Measurements from ENCODE around the gene FRAS1.

DNA sequence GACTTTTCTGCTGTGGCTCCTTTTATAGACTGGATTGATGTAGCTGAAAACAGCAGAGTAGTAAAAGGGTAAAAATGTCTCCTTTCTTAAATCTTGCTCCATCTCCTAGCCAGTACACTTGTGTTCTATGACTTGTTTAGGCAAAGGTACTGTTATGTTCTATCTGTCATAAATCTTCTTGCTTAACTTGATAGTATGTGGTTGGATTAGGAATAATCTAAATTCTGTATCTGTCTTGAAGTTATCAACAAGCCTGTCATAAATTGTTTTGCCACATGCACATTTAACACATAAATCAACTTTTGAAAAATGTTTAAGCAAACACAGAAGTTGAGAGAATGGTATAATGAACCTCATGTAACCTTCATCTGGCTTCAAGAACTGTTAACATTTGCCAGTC is 157.0 kb downstream of the FRAS1 start:
- TF ChIP-seq, protein P1, sequence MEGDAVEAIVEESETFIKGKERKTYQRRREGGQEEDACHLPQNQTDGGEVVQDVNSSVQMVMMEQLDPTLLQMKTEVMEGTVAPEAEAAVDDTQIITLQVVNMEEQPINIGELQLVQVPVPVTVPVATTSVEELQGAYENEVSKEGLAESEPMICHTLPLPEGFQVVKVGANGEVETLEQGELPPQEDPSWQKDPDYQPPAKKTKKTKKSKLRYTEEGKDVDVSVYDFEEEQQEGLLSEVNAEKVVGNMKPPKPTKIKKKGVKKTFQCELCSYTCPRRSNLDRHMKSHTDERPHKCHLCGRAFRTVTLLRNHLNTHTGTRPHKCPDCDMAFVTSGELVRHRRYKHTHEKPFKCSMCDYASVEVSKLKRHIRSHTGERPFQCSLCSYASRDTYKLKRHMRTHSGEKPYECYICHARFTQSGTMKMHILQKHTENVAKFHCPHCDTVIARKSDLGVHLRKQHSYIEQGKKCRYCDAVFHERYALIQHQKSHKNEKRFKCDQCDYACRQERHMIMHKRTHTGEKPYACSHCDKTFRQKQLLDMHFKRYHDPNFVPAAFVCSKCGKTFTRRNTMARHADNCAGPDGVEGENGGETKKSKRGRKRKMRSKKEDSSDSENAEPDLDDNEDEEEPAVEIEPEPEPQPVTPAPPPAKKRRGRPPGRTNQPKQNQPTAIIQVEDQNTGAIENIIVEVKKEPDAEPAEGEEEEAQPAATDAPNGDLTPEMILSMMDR (IDR thresholded peaks at IDR 0.05; ENCODE audit: insufficient read depth, low read depth, low read length) = no peak
- no peak for TF ChIP-seq EZH2 (IDR thresholded peaks at IDR 0.05; ENCODE audit: insufficient read depth, low read length)
